ENCODE results near the gene SULT1C3.

Gene SULT1C3

GRCh38 chr2:108239786-108240185 lies at the start of gene SULT1C3:
Gene SULT1C3 (plus strand): TSS chr2:108239968. CDS start chr2:108247195, 7,227 bp downstream.
- in situ Hi-C loops (cut with MboI; ENCODE audit: low sequenced_read_pairs): no loop called here

GRCh38 chr2:108193251-108193650 lies 46.5 kb upstream of the SULT1C3 start:
- in situ Hi-C loops (cut with MboI; ENCODE audit: low sequenced_read_pairs): no loop called here

DNA sequence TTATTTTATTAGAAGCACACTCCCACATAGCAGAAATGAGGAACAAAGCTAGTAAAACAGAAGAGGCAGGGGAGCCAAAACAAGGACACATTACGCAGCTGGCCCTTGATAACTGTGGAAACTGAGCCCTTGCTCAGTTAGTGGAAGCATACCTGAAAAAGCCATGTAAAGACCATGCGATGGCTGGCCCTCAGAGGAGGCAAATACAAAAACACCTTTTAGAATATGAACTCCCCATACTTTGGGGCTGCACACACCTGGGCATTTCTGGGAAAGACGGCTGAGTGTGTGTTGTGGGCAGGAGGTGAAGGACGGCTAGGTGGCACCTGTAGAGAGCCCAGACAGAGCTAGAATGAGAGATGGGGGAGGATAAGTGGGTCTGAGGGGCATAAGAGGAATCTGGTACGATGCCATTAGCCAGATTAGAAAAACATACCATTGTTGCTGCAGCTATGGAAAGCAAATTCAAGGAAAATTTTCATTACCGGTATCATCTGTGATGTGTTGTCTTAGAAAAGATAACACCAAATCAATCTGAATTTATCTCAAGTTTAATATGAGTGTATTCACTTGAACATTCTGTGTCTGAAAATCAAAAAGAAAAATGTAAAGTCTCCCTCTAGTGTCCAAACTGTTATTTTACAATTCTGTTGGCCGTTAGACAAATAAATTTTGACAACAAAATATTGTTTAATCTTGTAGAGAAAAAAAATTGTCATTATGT lies 45.2 kb upstream of the SULT1C3 start:
- in situ Hi-C loops (cut with MboI; ENCODE audit: low sequenced_read_pairs): no loop called here

GRCh38 chr2:108195133-108195439 lies 44.7 kb upstream of the SULT1C3 start:
- in situ Hi-C loops (cut with MboI; ENCODE audit: low sequenced_read_pairs): no loop called here

DNA sequence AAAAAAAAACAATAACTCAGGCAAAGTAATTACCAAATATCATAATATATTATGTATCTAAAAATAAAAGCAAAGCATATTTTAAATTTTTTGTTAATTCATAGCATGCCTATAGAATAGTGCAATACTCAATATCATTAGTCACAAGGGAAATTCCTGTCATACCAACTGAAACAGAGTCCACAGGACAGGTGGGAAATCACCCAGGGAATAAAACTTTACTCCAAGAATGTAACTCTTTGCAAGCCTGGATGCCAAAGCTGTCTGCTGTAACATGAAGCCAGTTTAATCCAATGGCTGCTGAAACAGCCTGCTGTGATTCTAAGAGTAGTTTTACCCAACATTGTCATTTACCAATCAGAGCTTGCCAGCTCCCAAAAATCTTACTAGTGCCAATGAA lies 40.0 kb upstream of the SULT1C3 start:
- in situ Hi-C loops (cut with MboI; ENCODE audit: low sequenced_read_pairs): no loop called here

DNA sequence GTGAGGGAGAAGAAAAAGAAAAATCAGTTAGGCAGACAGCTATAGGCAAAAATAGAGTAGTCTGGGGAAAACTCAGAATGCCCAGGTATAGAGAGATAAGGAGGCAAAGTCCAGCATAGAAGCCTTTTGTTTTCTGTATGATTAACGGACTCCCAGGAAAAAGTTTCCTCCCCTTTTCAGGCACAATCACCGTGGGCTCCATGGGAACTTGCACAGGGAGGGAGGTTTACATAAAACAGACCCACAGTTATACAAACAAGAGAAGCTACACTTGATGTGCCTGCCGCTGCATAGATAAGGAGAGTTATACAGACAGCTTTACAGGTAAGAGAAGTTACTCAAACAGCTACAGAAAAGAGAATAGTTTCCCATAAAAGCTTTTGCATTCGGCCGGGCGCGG lies 39.2 kb upstream of the SULT1C3 start:
- in situ Hi-C loops (cut with MboI; ENCODE audit: low sequenced_read_pairs): no loop called here

- in situ Hi-C loops (cut with MboI; ENCODE audit: low sequenced_read_pairs): no loop called here
Measured at GRCh38 chr2:108212671-108213070, 27.1 kb upstream of the SULT1C3 start.

DNA sequence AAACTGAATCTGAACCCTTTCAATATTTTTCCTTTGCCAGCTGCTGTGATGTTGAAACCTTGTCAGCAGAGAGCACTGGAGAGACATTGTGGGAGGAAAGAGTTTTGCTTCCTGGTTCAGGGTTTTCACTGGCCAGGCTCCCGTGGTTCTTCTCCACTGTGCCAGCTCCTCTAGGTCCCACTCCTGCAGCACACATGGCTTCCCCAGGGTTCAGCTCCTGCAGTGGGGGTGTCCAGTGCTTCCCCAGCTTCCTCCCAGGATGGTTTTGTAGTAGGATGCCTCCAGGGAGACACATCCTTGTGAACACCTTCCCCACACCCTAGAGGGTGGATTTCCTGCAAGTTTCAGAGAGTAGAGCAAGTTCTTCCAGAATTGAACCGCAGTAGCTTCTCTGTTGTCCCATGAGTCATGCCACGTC lies 24.0 kb upstream of the SULT1C3 start:
- in situ Hi-C loops (cut with MboI; ENCODE audit: low sequenced_read_pairs): no loop called here

GRCh38 chr2:108217211-108217610 lies 22.6 kb upstream of the SULT1C3 start:
- in situ Hi-C loops (cut with MboI; ENCODE audit: low sequenced_read_pairs): no loop called here

DNA sequence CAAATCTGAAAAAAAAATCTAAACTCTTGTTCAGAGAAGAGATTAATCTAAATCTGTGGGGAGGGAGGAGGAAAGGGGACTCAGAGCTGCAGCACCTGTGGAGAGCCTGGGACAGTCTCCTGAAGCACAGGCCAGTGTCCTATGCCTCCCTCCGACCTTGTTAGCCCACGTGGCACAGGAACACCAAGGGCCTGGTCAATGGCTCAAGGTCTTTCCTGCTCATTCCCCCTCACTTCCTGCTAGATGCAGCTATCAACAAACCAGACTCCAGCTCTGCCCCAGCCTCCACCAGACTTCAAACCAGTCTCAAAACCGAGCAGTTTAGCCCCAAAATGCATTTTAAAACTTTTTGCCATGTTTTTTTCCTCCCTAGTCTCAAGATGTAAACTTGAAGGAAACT lies 20.1 kb upstream of the SULT1C3 start:
- in situ Hi-C loops (cut with MboI; ENCODE audit: low sequenced_read_pairs): no loop called here

DNA sequence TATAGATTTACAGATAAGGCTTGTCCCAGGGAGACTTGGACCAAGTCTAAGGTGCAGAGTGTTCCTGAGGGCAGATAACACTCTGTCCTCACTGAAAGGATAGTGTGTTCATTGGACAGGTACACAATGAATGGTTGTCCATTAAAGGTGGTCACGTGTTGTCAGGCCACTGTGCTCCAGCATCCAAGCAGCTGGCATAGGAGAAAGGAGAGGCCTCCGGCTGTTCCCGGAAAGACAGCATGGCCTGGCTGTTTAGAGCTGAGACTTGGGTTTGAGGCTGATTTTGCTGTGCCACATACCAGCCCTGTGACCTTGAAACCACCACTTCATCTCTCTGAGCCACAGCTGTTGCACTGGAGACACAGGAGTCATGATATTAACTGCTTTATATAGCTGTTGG lies 19.6 kb upstream of the SULT1C3 start:
- in situ Hi-C loops (cut with MboI; ENCODE audit: low sequenced_read_pairs): no loop called here

DNA sequence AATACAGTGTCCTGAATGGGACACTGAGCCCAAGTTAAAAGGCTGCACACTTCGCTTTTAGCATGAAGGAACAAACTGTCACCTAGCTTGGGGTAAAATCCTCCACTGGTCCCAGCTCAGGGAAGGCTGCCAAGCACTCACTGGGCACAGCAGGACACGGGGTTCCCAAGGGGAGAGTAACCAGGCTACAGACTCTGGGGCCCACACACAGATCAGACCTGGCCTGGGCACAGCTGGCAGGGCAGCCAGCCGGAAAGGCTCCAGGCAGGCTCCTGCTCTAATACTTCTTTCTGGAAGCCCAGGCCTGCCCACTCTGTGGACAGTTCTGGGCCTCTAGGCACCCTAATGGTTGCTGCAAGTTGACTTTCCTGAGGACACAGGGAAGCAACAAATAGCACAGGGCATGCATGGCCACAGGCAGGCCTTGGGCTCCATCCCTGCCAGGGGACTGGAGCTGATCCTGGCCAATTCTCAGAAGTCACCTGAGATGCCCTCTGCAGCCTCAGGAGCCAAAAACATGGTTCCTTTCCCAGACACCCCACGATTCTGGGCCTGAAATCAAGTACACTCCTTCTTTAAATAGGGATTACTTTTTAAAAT lies 18.7 kb upstream of the SULT1C3 start:
- in situ Hi-C loops (cut with MboI; ENCODE audit: low sequenced_read_pairs): no loop called here

- in situ Hi-C loops (cut with MboI; ENCODE audit: low sequenced_read_pairs): no loop called here
Measured at GRCh38 chr2:108222261-108222660, 17.5 kb upstream of the SULT1C3 start.

GRCh38 chr2:108223573-108223972 lies 16.2 kb upstream of the SULT1C3 start:
- in situ Hi-C loops (cut with MboI; ENCODE audit: low sequenced_read_pairs): no loop called here

DNA sequence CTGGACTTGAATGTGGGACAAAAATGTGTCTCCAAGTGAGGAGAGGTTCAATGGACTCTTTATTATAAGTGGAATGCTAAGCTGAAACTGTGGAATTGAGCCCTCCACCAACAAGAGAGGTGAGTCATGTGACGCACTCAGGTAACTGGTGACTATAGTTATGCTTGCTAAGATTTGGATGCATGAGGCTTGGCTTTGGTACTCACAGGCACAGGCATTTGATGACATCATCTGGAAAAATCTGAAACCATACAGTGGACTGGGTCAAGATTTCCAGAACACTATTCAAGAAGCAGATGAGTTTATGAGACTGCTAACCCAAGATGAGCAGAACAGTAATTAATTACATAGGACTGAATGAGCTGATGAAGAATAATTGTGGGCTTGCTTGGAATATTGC lies 15.7 kb upstream of the SULT1C3 start:
- in situ Hi-C loops (cut with MboI; ENCODE audit: low sequenced_read_pairs): no loop called here

DNA sequence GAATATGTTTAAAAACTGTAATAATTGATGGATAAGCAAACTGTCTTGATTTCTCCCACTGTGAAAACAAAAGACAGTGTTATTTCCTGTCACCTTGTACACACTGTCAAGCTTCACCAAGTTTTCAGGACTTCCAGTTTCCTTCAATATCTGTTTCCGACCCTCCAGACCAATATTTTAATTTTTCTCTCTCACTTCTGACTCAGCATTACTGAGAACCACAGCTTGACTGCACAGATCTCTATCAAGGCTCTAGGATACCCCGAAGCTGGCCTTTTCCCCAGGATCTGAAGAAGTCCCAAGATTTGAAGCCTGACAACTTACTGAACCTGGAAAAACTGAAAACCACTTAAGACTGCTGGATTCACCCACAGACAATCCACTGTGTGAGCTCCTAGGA lies 13.2 kb upstream of the SULT1C3 start:
- in situ Hi-C loops (cut with MboI; ENCODE audit: low sequenced_read_pairs): no loop called here

- in situ Hi-C loops (cut with MboI; ENCODE audit: low sequenced_read_pairs): no loop called here
Measured at GRCh38 chr2:108228006-108228405, 11.8 kb upstream of the SULT1C3 start.

GRCh38 chr2:108228537-108228936 lies 11.2 kb upstream of the SULT1C3 start:
- in situ Hi-C loops (cut with MboI; ENCODE audit: low sequenced_read_pairs): no loop called here

DNA sequence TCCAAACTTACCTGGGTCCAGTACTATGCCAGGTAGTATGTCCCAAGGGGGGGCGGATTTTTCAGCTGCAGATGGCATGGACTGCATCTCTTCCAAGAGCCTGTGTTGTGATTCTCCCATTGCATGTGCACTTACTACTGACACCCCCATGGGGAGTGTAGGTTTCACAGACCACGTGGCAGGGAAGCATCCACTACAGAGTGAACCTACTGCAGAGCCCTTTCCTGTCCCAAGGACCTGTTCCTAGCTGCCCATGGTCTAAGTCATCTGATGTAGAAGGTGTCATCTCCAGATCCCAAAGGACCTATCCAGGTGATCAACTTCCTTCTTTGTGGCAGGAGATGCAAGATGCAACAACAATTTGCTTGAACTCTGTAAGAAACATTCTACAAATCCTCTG lies 9.9 kb upstream of the SULT1C3 start:
- in situ Hi-C loops (cut with MboI; ENCODE audit: low sequenced_read_pairs): no loop called here

- in situ Hi-C loops (cut with MboI; ENCODE audit: low sequenced_read_pairs): no loop called here
Measured at GRCh38 chr2:108235577-108235976, 4.2 kb upstream of the SULT1C3 start.

DNA sequence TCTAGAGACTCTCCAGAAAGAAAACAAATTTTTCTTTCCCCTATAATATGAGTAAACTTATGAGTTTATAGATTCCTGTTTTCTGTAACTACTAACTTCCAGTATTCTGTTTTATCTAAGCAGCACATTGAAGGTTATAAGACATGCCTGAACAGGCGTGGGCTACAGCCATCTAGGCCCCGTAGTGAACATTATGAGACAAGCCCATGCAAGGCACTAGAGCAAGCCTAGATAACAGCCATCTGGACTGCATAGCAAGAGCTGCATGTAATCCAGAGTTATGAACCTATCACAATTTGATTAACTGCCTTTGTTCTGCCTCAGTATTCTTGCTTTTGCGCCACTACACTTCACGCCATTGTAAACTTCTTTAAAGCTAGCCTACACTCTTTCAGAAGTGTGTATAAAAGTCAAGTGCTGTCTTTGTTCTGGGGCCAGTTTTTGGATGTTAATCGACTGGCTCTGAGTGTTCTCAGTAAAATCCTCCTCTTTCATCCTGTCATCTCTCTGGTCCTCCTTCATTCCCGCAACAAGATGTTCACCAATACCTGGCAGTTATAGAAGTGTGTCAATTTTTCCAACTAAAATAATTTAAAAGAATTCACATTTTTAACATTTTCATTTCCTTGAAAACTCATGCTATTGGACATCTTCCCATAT lies 3.0 kb upstream of the SULT1C3 start:
- in situ Hi-C loops (cut with MboI; ENCODE audit: low sequenced_read_pairs): no loop called here

- in situ Hi-C loops (cut with MboI; ENCODE audit: low sequenced_read_pairs): no loop called here
Measured at GRCh38 chr2:108240966-108241365, 1.2 kb downstream of the SULT1C3 start.
